Right renal pelvis (tissue), 4 donors: Measurements from ENCODE around the gene CDSN. TPM values are rescaled to one million over a fixed set of nuclear protein-coding genes. Genes with fewer than 3 reads are reported as not detected.

Experiments used
- DNase-seq, 4 donors: peaks; one replicate each; pipeline ENCODE4 v3.0.0-alpha.2; 2013; ENCODE audit warnings: low read depth in 4 of 4, low spot score in 3 of 4, missing footprints in 1 of 4
- polyA plus RNA-seq, 4 donors: library from polyadenylated mRNA; unstranded; fragments of 120-200 nt; gene quantifications; one replicate each; pipeline ENCODE4 v1.2.1, GENCODE V29; 2013; ENCODE audit not compliant: insufficient read length in 4 of 4

The CDSN gene
- polyA plus RNA-seq, 4 donors: 0.03 TPM; not detected in 3

- no peak for DNase-seq
Measured at GRCh38 chr6:31121131-31121790, 1.0 kb upstream of the CDSN start.

GRCh38 chr6:31118178-31118577, 2.1 kb downstream of the CDSN start:
- DNase-seq: no peak

GRCh38 chr6:31116661-31117385, 3.4 kb downstream of the CDSN start:
- no peak for DNase-seq

DNA sequence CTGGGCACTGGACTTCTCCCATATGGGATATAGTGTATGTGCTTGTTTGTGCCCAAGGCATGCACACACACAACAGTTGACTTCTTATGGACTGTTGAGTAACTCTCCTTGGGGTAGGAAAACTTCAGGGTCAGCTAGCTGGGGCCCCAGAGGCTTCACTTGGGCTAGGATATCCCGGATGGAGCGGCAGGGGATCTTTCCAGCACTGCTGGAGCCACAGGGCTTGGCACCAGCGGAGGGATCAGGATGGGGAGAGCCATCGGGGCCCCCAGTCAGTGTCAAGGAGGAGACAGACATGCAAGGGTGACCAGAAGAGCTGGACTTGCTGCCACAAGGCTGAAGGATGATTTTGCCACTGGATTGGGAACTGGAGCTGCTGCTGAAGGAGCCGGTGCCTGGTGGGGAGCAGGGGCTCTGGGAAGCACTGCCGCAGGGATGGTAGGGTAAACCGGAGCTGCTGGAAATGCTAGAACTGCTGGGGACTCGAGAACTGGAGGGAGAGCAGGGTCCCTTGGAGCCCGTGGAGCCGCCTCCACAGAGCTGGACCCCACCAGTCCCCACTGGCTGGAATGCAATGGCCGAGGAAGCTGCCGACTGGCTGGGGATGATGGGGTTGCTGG, 4.2 kb downstream of the CDSN start:
- DNase-seq: no peak

DNA sequence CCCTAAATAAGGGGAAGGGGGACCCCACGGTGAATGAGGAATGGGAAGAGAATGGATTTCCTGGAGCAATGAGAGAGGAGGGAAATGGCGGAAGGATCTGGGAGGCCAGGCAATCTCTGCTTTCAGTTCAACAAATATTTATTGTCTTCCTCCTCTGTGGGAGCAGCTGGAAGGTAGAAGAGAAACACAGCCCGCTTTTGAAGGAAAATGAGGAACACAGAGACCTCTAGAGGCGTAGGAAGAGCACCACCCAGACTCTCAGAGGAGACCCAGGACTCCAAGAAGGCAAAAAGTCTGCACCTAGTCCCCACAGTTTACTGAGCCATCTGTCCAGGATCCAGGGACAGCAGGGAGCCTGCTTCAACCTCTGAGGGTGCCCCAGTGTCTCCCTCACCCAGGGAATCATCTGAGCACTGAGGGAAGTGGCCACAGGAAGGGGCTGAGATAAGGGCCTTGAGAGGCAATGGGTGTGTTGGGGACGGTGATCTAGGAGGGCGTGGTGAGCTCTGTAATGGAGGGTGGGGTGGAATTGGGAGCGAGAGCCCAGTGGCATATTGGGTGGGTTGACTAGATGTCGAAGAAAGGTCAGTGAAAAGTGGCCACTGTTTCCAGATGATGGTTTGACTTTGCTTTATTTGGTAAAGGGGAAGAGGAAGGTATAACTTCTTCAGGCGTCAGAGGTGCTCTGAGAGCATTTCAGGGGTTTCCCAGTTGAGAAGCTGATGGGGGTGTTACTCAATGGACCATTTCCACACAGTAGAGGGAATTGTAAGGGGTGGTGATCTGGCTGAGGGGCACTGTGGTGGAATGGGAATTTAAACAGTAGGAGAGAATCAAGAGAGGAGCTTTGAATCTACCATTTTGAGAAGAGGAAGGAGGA, 5.0 kb downstream of the CDSN start:
- no peak for DNase-seq

GRCh38 chr6:31114541-31114878, 5.7 kb downstream of the CDSN start, which contains the start of gene PSORS1C1:
PSORS1C1 (plus strand) TSS chr6:31114800; CDS start chr6:31129633, 14,833 bp downstream.
- no peak for DNase-seq

DNA sequence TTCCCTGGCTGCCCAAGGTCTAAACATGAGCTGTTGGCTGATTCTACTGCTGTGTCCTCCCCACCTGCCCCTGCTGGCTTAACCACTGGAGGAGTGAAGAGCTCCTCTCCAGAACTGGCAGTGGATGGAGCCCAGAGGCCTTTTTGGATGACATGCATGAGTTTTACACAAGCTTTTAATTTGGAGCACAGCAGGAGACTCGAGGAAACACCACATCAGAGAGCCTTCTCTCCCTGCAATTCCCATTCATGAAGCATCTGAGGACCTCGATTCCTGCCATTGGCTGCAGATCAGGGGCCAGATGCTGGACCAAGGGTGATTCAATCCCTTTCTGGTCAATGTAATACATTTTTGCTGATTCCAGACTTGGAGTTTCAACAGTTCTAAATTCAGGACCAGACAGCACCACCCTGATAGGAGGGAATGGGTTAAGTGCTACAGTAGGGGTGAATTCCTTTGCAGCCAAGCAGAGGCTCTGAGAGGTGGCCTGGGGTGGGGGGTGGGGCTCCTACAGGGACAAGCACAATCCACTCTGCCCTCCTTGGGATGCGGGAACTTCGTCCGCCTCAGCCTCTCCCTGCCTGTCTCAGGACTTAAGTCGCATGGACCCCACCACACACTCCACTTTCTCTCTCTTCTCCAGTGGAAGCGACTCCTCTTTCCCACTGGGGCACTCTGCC, 6.2 kb downstream of the CDSN start:
- DNase-seq: no peak

DNA sequence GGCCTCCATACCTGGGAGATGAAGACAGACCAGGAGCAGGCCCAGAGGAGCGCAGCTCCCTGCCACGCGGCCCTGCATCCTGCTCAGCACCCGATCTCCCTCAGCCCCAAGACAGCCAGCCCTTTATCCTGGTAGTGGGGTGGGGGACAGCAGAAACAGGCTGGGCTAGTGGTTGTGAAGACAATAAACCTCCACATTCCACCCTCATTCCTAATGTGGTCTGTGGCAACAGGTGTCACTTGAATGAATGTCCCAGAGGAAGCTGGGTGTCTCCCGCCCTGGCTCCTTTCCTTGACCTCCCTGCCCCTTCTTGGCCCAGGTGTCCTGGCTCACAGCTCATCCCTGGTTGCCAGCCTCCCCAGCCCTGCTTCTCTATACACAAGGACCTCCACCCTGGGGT, 7.8 kb downstream of the CDSN start, which contains the start of gene C6orf15:
Gene C6orf15, minus strand, starts transcription at position 98 of the 400 bp plus-strand sequence. Its CDS starts 20 bp downstream, at position 78.
- no peak for DNase-seq

DNA sequence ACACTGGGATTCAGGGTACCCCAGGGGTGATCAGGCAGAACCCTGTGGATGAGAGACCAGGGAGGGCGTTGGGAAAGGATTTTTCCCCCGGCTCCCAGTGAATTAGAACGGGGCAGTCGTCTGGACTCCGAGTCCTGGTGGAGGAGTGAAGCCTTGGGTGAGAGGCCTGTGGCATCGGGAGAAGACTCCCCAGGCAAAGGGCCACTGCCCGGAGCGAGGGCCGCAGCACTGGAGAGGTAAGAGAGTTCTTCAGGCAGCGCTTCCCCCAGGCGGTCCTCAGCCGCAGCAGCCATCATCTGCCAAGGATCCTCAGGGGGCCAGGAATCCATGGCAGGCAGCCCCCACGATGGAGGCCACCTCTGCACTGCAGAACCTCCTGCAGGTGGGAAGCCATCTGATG, 8.5 kb downstream of the CDSN start:
- no peak for DNase-seq

DNA sequence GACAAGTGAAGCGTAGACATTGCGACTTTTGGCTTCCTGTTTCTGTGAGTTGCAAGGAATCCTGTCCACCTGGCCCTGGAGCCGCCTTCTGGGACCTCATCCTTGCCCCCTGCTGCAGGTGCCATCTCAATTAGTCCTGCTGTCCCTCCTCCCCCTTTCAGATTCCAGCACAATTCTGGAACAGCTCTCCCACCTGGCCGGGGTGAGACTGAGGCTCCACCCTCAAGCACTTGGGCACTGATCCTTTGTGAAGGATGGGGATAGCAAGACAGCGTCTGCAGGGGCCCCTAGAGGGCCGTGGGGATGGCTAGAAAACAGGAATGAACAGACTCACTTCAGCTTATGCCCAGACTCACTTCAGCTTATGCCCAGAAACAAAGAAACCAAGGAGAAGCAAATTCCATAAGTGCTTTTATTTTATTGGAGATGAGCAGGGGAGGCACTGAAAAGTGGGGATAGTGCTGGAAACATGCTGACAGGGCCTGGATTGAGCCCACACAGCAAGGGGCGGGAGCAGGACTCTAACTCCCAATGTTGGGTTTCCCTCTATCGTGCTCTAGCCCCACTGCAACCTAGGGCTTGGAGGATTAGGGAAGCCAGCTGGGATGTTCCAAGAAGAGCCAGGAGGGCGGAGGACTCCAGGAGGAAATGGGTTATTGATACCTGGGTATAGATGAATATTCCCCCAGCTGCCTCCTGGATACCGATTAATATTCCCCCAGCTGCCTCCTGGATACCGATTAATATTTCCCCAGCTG, 9.2 kb downstream of the CDSN start:
- no peak for DNase-seq

- DNase-seq: no peak
Measured at GRCh38 chr6:31107052-31107451, 13.2 kb downstream of the CDSN start.

DNA sequence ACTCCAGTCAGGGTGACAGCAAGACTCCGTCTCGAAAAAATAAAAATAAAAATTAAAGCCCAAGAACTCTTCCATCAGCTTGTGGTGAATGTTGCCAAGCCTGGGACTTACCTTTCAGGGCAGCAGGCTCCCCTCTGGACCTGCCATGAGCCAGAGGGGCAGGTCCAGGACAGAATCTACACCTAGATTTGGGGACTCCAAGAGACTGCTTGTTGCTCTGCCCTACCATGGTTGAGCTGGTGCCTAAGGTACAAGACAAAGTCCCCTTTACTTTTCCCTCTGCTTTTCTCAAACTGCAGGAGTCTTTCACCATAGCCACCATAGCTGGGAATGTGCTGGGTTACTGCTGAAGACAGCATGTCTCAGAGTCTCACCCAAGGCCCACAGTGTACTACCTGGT, 17.1 kb downstream of the CDSN start:
- DNase-seq: no peak

DNA sequence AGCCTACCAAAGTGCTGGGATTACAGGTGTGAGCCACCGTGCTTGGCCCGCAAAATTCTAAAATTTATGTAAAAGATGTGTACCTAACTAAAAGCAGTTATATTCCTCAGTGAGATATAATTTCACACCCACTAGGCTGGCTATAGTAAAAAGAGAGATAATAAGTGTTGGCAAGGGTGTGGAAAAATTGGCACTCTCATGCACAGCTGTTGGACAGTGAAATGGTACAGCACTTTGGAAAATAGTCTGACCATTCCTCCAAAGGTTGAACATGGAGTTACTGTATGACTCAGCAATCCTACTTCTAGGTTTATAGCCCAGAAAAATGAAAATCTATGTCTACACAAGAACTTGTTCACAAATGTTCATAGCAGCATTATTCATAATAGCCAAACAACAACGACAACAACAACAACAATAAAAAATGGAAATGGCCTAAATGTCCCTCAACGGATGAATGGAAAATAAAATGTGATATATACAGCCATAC, 21.8 kb downstream of the CDSN start:
- no peak for DNase-seq

GRCh38 chr6:31096656-31097055, 23.6 kb downstream of the CDSN start:
- DNase-seq: no peak

DNA sequence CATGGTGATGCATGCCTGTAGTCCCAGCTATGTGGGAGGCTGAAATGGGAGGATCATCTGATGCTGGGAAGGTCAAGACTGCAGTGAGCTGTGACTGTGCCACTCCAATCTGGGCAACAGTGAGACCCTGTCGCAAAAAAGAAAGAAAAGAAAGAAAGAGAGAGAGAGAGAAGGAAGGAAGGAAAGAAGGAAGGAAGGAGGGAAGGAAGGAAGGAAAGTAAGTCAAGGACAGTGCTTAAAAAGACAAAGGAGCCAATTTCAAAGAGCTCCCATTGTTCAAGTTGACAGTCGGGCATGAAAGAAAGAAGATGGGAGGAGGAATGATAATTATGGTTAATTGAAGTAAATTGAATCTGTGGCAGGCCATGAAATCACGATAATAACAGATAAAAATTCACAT, 24.0 kb downstream of the CDSN start:
- DNase-seq: no peak

DNA sequence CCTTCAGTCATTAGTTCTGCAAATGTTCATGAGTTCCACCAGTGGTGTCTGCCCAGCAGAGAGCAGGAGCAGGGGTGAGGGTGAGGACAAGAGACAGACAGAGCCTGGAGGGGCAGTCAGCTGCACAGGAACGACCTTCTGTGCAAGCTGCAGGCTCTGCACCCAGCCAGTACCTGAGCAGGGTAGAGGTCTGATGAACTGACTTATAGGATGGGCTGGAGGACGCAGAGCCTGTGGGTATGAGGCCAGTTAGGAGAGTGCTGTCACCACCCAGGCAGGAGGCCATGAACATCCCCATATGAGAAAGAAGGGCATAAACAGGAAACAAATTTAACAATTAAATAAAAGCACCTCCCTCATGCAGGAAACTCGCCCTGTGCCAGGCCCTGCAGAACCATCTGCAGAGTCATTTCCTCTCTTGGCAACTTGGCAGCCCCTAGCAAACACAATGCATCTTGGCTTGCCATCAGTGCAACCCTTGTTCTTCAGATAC, 25.8 kb downstream of the CDSN start:
- no peak for DNase-seq

DNA sequence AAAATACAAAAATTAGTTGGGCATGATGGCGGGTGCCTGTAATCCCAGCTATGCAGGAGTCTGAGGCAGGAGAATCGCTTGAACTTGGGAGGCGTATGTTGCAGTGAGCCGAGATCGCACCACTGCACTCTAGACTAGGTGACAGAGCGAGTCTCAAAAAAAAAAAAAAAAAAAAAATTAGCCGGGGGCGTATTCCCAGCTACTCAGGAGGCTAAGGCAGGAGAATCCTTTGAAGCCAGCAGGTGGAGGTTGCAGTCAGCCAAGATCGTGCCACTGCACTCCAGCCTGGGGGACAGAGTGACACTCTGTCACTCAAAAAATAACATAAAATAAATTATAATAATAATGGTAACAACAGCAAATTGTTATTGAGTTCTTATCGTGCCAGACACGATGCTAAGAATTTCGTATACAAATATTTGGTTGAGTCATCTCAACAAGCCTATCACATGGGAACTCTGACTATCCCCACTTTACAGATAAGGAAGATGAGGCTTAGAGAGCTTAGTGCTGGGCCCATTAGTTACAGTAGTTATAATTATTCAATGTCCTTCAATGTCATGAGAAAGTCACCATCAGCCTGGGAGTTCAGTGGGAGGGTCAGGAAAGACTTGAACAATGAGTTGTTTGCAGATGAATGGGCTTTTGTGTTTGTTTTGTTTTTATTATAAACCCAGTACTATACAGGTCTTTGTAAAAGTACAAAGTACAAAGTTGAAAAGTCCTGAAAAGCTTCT, 27.3 kb downstream of the CDSN start:
- no peak for DNase-seq

DNA sequence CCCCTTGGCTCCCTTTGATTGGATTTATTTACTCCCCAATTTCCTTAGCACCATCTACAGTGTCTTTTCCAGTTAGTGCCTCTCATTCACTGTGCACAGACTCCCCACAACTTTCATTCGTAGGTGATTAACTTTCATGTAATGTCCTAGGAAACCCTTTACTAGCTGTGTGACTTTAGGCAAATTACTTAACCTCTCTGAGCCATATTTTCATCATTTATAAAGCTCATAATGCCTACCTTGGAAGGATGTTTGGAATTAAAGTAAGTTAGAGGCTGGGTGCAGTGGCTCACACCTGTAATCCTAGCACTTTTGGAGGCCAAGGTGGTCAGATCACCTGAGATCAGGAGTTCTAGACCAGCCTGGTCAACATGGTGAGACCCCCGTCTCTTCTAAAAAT, 28.0 kb downstream of the CDSN start:
- DNase-seq: no peak

- DNase-seq: no peak
Measured at GRCh38 chr6:31091680-31092079, 28.6 kb downstream of the CDSN start.
